Ascending aorta (tissue), 2 donors: ENCODE data around the gene CD93. TPM values are rescaled to one million over a fixed set of nuclear protein-coding genes. Genes with fewer than 3 reads are reported as not detected.

Source experiments
- DNase-seq, 2 donors: peaks; one replicate each; pipeline ENCODE4 v3.0.0-alpha.2; 2019; ENCODE audit warnings: low spot score in 2 of 2
- H3K27ac ChIP-seq, 2 donors: fragments of 200-600 bp; sonication (generic); one replicate each; pipeline ENCODE4 v1.5.1; 2016 to 2017; ENCODE audit warnings: mild to moderate bottlenecking in 1 of 2
- H3K27me3 ChIP-seq: fragments of 200-600 bp; sonication (generic); one replicate; pipeline ENCODE4 v1.5.1; 2017
- H3K36me3 ChIP-seq, 2 donors: fragments of 200-600 bp; sonication (generic); one replicate each; pipeline ENCODE4 v1.5.1; 2016
- H3K4me1 ChIP-seq, 2 donors: fragments of 200-600 bp; sonication (generic); one replicate each; pipeline ENCODE4 v1.5.1; 2016 to 2017; ENCODE audit warnings: mild to moderate bottlenecking in 1 of 2
- H3K4me3 ChIP-seq, 2 donors: fragments of 200-600 bp; sonication (generic); one replicate each; pipeline ENCODE4 v1.5.1; 2016 to 2017; ENCODE audit warnings: mild to moderate bottlenecking in 1 of 2
- H3K9me3 ChIP-seq, 2 donors: fragments of 200-600 bp; sonication (generic); one replicate each; pipeline ENCODE4 v1.5.1; 2016
- CTCF ChIP-seq, 3 experiments: fragments of 200-600 bp in 2 of 3; fragments of 450-650 bp in 1 of 3; sonication (generic) in 2 of 3; IDR thresholded peaks; one replicate each; pipeline ENCODE4 v1.5.1; 2016 to 2019; ENCODE audit warnings: antibody characterized with exemption in 3 of 3, mild to moderate bottlenecking in 1 of 3, moderate library complexity in 1 of 3
- intact Hi-C: fragments of 100-400 bp; cut with DNase I; formaldehyde crosslinking; loops from one replicate; pipeline ENCODE4 v1.15.1; 2023
- total RNA-seq: library from RNA; depleted of rRNA; stranded (reverse); fragments of >200 nt; gene quantifications from one replicate; pipeline ENCODE4 v1.1.0, GENCODE V29; 2016

Gene CD93
- total RNA-seq, 1 donor from 2014 or later, result 206 TPM

- TF ChIP-seq CTCF (IDR thresholded peaks at IDR 0.05), result no peak
- peak in 1 of 2 donors; percentile 18 for DNase-seq
- no peak overlapping the region for H3K4me3 ChIP-seq
- no peak overlapping the region for H3K27ac ChIP-seq
- H3K36me3 ChIP-seq, result no peaks in the 10 kb centered on the region
- H3K4me1 ChIP-seq, result peaks cover 3 to 4% of the 10 kb centered on the region in 2 donors
- H3K9me3 ChIP-seq, result no peaks in the 10 kb centered on the region
- intact Hi-C loops, result loop anchor here (1.0 to 5.0 kb wide), 3 partner anchors 7 to 559 kb away; no protein-coding TSS in a partner anchor
- no peaks in the 10 kb centered on the region for H3K27me3 ChIP-seq
These were observed 33.2 kb downstream of the CD93 start for GRCh38 chr20:23052904-23053303.

- Histone ChIP-seq H3K27ac (peak overlapping the region; percentile 91 to 93), H3K27me3 (no peaks in the 10 kb centered on the region), H3K9me3 (no peaks in the 10 kb centered on the region), H3K4me1 (peaks cover 9 to 20% of the 10 kb centered on the region in 2 donors), H3K4me3 (peak overlapping the region; percentile 67 to 78), H3K36me3 (no peaks in the 10 kb centered on the region)
- peak; percentile 49 to 95 for DNase-seq
- intact Hi-C loops, result loop anchor here (1.0 to 5.0 kb wide), 4 partner anchors 94 to 561 kb away; no protein-coding TSS in a partner anchor
- TF ChIP-seq CTCF (IDR thresholded peaks at IDR 0.05), result peak; percentile 76 to 86 (median 85)
These were observed 35.1 kb downstream of the CD93 start for GRCh38 chr20:23050847-23051627.

- H3K27ac ChIP-seq, result peak overlapping the region; percentile 91 to 93
- peak in 1 of 2 donors; percentile 83 for DNase-seq
- peak overlapping the region; percentile 67 to 78 for H3K4me3 ChIP-seq
- H3K27me3 ChIP-seq, result no peaks in the 10 kb centered on the region
- no peaks in the 10 kb centered on the region for H3K36me3 ChIP-seq
- intact Hi-C loops, result loop anchor here (2.0 to 5.0 kb wide), 3 partner anchors 95 to 562 kb away; no protein-coding TSS in a partner anchor
- no peaks in the 10 kb centered on the region for H3K9me3 ChIP-seq
- TF ChIP-seq CTCF (IDR thresholded peaks at IDR 0.05), result no peak
- peaks cover 9 to 23% of the 10 kb centered on the region in 2 donors for H3K4me1 ChIP-seq
These were observed 35.9 kb downstream of the CD93 start for GRCh38 chr20:23050076-23050838.

- Histone ChIP-seq H3K36me3 (no peaks in the 10 kb centered on the region), H3K27ac (peak within 1 kb of the TSS; percentile 91 to 93), H3K4me1 (peaks cover 9 to 23% of the 10 kb centered on the region in 2 donors), H3K9me3 (no peaks in the 10 kb centered on the region), H3K4me3 (peak within 1 kb of the TSS; percentile 67 to 78), H3K27me3 (no peaks in the 10 kb centered on the region)
- peak; percentile 77 to 94 for DNase-seq
- peak in 1 of 3 experiments; percentile 2 for TF ChIP-seq CTCF (IDR thresholded peaks at IDR 0.05)
- intact Hi-C loops, result loop anchor here (2.0 to 5.0 kb wide), 7 partner anchors 95 to 711 kb away; partner anchors contain the start of gene NXT1
These were observed 36.7 kb downstream of the CD93 start, which contains the start of gene THBD for GRCh38 chr20:23049201-23050075. Gene THBD (minus strand): TSS chr20:23049672. CDS start chr20:23049504, 168 bp downstream.
